Measurements from ENCODE around the gene BRF1.

DNA sequence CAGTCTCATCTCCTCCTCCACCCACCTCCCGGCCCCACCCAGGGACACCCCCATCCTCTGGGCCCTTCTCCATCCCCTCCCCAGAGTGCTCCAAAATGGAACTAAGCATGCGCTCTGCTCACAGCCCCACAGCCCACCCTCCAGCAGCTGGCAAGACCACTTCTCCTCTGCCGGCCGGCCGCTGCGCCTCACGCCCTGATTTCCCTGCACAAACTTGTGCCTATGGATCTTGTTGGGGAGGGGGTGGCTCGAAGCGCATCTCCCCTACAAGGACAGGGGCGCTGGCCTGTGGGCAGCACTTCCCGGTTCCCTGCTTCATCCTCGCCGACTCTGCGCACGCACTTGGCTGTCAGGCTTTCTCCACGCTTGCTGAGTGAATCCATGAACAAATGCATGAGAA, 100.2 kb downstream of the BRF1 start:
- TF ChIP-seq, protein P1, sequence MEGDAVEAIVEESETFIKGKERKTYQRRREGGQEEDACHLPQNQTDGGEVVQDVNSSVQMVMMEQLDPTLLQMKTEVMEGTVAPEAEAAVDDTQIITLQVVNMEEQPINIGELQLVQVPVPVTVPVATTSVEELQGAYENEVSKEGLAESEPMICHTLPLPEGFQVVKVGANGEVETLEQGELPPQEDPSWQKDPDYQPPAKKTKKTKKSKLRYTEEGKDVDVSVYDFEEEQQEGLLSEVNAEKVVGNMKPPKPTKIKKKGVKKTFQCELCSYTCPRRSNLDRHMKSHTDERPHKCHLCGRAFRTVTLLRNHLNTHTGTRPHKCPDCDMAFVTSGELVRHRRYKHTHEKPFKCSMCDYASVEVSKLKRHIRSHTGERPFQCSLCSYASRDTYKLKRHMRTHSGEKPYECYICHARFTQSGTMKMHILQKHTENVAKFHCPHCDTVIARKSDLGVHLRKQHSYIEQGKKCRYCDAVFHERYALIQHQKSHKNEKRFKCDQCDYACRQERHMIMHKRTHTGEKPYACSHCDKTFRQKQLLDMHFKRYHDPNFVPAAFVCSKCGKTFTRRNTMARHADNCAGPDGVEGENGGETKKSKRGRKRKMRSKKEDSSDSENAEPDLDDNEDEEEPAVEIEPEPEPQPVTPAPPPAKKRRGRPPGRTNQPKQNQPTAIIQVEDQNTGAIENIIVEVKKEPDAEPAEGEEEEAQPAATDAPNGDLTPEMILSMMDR (conservative IDR thresholded peaks at IDR 0.05; ENCODE audit: low read length), result no peak
- no peak for TF ChIP-seq EZH2phosphoT487 (IDR thresholded peaks at IDR 0.05; ENCODE audit: borderline replicate concordance)
